Esophagus muscularis mucosa (tissue), 4 donors: ENCODE measurements around the gene TMEM131L.

Experiments used
- CTCF ChIP-seq, 3 experiments: fragments of 200-600 bp in 2 of 3; fragments of 450-650 bp in 1 of 3; sonication (generic) in 2 of 3; IDR thresholded peaks; one replicate each; pipeline ENCODE4 v1.5.1; 2017 to 2019; ENCODE audit warnings: antibody characterized with exemption in 3 of 3, mild to moderate bottlenecking in 2 of 3, moderate library complexity in 1 of 3
- EP300 ChIP-seq: sonication (generic); formaldehyde crosslinking; IDR thresholded peaks from one replicate; pipeline ENCODE4 v1.6.1; 2017; ENCODE audit warnings: antibody characterized with exemption
- POLR2A ChIP-seq: fragments of 450-650 bp; IDR thresholded peaks from one replicate; pipeline ENCODE4 v1.6.1; 2017; ENCODE audit warnings: antibody characterized with exemption, moderate library complexity, mild to moderate bottlenecking, low read depth
- POLR2AphosphoS5 ChIP-seq, 2 donors: sonication (generic); formaldehyde crosslinking; IDR thresholded peaks; one replicate each; pipeline ENCODE4 v1.6.1; 2017; ENCODE audit warnings: antibody characterized with exemption in 2 of 2

- no peak for TF ChIP-seq CTCF (IDR thresholded peaks at IDR 0.05)
- TF ChIP-seq POLR2A: no peak
- no peak for TF ChIP-seq POLR2AphosphoS5 (IDR thresholded peaks at IDR 0.05)
- TF ChIP-seq EP300: no peak
Measured at GRCh38 chr4:153420361-153420760, 45.8 kb upstream of the TMEM131L start.
